Stimulated activated CD8-positive, alpha-beta memory T cell treated with anti-CD3 and anti-CD28 coated beads, Interleukin-4, amount 100 ng/mL, for 24 hours (primary cell): ENCODE results near the gene PMPCA.
"Not testable (repeated sequence)": the region's sequence is repeated elsewhere in the genome, so short reads cannot be mapped to it uniquely, and the experiment has no call there.

Source experiments
- DNase-seq: peaks from one replicate; pipeline ENCODE4 v3.0.0-alpha.2; 2020; ENCODE audit warnings: low read depth

PMPCA gene

DNA sequence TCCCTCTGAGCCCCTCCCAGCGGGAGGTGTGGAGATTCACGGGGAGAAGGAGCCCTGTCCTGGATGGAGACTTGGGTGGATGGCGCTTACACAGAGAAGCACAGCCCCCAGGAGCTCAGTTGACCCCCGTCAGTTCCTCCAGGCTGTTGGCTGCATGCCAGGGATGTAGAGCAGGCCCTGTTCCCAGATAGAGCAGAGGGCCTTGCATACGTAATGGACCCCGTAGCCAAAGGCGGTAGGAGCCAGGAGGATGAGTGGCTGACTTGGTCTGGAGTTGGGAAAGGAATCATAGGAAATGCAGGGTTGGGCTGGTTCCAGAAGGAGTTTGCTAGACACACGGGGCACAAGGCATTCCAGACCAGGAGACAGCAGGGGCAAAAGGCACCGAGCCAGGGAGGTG is 2.5 kb downstream of the PMPCA start:
- DNase-seq = no peak

DNA sequence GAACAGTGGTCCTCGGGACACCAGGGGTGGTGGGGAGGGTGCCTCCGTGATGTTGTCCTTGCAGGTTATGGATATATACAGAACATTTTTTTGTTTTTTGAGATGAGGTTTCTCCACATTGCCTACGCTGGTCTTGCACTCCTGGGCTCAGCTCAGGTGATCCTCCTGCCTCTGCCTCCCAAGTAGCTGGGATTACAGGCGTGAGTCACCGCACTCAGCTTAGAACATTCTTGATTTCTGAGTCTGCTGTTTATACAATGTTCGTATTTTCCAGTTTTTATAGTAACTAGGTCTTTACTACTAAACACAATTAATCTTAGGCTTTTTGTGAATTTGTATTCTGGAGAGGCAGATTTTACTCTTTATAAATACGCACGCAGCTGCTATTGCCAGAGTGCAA is 6.0 kb downstream of the PMPCA start:
- DNase-seq = no peak

DNA sequence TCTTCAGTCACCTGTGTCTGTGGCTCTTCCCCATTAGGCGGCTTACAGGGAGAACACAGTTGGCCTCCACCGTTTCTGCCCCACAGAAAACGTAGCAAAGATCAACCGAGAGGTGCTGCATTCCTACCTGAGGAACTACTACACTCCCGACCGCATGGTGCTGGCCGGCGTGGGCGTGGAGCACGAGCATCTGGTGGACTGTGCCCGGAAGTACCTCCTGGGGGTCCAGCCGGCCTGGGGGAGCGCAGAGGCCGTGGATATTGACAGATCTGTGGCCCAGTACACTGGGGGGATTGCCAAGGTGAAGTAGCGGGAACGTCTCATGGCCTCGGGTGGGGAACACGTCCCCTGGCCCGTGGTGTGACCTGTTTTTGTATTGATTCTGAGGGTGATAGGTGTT is 6.5 kb downstream of the PMPCA start:
- DNase-seq = no peak

DNA sequence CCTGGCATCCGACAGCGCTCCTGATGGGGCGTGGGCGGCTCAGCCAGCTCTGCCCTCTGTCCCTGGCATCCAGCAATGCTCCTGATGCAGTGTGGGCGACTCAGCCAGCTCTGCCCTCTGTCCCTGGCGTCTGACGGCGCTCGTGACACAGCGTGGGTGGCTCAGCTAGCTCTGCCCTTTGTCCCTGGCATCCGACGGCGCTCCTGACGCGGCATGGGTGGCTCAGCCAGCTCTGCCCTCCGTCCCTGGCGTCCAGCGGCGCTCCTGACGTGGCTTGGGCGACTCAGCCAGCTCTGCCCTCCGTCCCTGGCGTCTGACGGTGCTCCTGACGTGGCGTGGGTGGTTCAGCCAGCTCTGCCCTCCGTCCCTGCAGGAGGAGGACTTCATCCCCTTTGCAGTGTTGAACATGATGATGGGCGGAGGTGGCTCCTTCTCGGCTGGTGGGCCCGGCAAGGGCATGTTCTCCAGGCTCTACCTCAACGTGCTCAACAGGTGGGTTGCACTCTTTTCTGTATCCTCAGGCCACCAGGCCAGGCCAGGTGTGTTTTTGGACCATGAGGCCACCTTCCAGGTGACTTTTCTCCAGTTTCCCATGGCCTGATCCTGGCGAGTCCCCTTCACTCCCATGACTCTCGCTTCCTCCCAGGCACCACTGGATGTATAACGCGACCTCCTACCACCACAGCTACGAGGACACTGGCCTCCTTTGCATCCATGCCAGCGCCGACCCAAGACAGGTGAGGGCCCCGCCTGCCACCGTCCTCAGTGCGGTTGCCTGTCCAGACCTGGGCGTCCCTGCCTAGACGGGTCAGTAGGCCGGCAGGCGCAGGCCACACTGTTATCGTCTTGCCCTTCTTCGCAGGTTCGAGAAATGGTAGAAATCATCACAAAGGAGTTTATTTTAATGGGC is 8.0 kb downstream of the PMPCA start:
- no peak for DNase-seq

DNA sequence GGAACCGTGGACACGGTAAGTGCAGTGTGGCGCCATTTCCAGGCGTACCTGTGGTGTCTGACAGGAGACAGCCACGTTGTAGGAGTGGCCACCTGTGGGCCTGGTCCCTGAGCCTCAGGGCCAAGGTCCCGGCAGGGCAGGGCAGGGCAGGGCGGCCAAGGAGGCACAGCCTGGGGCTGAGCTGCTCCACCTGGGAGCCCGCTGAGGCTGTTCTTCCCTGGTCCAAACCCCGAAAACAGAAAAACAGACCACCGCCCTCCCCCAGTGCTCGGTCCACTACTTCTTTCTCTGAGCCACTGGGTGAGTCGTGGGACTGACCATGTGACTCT is 8.6 kb downstream of the PMPCA start:
- DNase-seq = no peak

DNA sequence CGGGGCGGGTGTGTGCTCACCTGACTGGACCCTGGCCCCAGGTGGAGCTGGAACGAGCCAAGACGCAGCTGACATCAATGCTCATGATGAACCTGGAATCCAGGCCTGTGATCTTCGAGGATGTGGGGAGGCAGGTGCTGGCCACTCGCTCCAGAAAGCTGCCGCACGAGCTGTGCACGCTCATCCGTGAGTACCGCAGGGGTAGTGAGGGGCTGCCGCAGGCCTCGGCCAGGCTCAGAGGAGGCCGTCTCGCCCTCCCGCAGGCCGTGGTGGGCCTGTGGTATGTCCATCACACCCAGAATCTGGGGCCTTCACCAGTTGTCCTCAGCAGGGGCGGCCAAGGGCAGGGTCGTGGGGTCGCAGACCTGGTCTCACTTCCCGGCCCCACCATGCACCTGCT is 11.3 kb downstream of the PMPCA start:
- DNase-seq = no peak

DNA sequence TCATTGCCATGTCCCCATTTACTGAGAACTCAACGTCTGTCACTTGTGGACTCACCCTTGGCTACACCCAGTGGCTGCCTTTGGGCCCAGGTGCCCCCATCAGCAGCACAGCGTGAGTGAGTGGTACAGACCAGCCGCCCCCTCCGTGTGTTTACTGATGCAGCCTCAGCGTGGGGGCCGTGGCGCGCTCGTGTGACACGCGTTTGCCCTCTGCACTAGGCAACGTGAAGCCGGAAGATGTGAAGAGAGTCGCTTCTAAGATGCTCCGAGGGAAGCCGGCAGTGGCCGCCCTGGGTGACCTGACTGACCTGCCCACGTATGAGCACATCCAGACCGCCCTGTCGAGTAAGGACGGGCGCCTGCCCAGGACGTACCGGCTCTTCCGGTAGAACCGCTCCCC is 12.4 kb downstream of the PMPCA start:
- DNase-seq = no peak

DNA sequence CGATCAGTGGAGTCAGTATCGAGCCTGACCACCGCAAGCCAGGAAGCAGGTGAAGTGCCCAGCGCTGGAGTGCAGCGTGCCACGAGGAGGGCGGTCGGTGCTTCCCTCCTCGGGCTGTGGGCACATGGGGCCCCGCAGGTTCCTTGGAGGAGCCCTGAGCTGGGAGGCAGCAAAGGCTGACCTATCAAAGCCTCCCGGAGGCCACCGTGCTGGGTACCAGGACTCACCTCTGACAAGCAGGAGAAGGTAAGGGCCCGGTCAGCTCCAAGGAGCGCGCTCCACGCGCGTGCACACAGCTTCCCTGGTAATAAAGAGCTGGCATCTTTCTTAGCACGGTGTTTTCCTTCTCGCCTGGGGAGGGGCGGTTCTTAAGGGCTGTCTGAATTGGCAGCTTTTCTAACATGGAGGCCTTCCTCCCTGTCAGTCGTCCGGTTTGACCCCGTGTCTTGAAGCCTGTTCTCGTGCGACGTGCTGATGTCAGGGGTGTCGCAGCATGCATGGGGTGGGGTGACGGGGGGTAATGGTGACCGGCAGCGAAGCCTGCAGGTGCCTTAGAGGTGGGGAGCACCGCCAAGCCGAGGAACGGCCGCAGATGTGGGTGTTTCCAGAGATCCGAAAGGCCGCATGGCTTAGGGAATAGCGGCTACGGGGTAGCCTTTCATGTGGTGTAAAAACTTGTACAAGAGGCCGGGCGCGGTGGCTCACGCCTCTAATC is 13.1 kb downstream of the PMPCA start:
- DNase-seq = no peak

DNA sequence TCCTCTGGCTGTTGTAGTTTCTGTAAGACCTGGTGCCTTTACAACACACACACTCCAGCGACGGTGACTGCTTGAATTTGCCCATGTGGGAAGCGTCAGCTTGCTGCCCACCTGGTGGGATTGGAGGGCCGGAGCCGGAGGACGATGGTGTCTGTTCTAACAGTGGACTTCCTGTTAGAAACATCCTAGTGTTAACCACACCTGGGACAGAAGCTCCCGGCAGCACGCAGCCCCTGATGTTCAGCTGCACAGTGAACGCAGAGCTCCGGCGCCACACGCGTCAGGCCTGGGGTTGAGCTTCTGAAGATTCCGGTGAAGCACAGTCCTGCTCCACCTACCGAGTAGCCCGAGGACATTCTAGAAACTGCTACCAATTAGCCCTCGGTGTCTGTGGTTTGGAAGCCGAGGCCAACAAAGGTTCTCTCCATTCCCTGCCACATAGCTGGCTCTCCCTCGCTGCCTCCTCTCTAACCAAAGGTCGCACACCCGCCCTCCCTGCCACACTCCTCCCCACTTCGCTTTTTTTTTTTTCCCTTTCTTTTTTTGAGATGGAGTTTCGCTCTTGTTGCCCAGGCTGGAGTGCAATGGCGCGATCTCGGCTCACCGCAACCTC is 14.4 kb downstream of the PMPCA start:
- no peak for DNase-seq

DNA sequence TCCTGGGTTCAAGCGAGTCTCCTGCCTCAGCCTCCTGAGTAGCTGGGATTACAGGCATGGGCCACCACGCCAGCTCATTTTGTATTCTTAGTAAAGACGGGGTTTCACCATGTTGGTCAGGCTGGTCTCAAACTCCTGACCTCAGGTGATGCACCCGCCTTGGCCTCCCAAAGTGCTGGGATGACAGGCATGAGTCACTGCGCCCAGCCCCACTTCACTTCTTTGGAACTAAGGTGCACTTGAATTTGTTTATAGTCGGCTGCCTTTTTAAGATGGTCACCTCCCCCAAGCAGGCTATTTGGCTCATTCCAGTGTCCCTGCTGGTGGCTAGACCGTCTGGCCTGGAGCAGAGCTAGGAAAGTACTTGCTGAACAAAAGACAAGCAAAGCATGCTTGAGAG is 14.9 kb downstream of the PMPCA start:
- not testable (repeated sequence) for DNase-seq

DNA sequence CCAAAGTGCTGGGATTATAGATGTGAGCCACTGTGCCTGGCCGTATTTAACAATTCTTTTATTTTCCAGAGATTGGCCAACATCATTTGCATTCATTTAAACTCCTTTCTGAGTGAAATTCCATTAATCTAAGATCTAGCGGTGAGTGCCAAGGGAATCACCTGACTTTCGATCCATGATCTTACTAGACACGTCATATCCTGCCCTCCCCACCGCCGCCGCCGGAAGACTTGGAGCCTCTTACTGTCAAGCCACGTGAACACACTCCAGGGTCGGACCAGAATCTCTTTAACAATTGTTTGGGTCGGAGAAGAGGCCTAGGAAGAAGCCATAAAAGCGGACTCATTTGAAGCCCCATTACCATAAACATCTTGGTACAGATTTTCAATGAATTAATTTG is 16.3 kb downstream of the PMPCA start:
- no peak for DNase-seq

DNA sequence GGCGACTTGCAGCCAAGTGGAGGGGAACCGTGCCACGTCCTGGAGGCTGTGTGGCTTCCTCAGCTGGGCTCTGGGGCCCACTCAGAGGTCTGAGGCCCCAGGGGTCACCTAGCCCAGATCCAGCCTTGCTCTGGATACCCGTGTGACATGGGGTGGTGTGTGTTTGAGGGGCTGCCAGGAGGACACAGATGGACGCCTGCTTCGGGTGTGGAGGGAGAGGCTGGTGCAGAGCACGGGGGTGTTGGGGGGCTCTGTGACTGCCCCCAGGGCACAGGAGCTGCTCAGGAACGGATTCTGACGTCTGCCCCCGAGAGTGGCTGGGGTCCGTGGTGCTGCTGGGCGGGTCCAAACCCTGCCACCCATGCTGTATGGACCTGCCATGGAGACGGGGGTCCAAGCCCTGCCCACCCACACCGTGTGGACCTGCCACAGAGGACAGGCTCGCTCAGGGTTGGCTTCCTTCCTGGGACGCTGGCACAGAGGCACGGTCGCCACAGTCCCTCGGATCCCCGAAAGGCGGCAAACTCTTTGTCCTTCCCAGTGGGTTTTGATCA is 18.7 kb downstream of the PMPCA start:
- DNase-seq = no peak

DNA sequence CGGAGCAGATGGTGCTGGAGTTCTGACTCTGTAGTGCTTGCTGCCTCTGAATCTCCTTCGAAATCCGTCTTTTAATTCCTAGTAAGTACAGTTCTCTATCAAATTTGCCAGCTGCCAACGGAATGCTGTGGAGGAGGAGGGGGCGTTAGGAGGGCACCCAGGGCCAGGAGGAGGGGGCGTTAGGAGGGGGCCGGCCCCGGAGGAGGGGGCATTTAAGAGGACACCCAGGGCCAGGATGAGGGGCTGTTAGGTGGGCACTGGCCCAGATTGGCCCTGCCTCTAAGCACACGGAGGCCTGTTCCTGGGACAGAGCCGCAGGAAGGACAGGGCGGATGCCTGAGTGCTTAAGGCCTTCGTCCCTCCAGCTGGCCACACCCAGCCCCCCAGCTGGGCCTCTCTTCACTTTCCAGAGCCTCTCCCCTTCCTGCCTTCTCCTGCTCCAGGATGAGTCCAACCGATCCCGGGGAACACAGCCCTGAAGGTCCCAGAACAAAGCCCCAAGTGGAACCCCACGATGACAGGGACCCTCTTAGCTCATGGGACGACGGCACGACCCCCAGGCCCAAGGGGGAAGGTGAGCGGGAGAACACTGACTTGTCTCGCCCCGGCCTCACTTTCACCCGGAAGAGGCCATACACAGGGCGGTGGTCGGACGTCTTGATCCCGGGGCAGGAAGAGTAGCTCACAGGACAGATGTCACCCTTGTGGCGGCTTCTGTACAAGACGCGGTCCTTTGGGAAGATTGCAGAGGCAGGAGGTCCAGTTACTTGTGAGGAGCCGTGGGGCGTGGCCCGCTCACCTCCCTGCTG is 19.4 kb downstream of the PMPCA start:
- DNase-seq = no peak

DNA sequence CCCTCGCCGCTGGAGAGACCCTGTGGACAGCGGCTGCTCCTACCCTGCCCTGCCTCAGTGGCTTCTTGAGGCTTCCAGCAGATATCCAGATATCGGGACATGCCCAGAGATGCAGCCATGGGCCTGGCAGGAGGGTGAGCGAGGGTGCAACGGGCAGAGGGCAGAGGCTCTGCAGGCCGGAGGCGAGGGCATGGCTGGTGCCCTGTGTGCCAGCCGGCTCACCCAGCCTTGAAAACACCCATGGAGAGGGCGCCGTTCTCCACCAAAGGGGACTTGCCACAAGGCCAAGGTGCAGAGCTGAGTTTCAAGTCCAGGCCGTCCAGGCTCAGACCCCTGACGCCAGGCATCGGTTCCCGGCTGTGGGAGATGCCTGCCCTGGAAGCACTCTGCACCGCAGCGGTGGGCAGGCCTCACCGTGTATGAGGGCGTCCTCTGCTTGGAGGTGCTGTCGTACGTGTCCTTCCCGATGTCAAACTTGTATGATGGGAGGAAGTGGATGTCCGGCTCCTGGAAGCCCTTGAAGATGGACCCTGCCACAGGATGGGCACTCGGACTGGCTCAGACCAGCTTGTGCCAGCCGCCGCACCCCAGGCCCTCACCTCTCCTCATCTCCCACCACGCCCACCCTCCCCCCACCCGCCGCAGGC is 20.3 kb downstream of the PMPCA start:
- no peak for DNase-seq

DNA sequence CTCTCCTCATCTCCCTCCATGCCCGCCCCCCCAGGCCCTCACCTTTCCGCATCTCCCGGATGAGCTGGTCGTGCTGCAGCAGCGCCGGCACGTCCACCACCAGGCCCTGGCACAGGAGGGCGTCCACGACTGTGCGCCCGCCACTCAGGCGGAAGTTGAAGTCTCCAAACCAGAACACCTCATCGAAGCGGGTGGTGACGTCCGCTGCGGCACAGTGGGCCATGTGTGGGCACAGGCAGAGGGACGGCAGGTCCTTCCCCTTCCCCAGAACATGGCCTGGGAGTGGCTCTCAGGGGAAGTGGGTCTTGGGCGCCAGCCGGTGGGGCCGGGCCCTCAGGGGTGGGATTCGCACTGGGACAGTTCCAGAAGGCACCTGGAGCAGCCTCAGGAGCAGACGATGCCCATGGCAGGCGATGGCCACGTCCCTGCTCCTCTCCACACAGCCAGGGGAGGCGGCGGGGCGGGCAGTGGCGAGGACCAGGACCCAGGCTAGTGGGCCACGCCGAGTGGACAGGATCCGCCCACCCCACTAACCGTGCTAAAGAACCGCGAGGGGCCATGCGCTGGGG is 21.4 kb downstream of the PMPCA start:
- DNase-seq = no peak

DNA sequence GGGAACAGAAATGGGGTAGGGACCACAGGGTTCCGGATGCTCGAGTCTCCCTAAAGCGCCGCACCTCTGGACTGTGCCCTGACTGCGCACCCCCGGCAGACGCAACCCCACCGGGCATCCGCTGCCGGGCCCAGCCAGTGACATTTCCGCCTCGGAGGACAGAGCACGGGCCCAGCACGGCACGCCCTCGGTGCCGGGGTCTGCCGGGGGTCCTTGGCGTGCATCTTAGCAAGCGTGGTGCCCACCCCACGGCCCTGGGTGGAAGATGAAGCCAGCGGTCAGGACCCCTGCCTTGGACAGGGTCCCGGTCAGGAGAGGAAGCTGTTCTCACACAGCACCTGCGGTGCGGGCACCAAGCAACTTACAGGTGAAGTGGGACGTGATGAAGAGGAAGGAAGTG is 22.1 kb downstream of the PMPCA start:
- DNase-seq = no peak

DNA sequence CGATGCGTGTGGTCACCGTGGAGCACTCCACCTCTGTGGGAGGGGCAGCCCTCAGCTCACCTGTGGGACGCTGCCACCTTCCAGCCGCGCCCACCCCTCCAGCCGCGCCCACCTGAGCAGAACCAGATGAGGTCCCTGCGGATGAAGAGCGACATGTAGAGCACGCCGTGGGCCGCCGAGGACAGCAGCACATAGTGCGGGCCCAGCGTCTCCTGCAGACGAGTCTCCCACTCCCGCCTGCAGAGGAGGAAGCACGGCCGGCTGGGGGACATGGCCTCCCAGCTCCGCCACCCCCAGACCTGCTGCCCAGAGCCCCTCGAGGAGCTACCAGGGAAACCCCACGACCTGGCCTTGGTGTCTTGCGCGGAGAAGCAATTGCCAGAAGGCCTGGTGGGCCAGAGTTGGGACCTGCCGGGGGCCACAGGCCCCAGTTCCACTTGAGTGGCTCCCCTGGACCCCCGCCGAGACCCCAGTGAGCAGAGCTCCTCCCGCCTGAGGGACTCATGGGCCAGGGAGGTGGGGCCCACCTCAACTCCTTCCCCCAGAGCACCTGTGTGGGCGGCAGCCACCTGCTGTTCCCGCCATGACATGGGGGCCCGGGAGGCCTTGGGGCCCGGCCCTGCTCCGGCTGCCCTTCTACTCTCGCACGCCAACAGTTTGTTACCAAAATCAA is 22.7 kb downstream of the PMPCA start:
- DNase-seq = no peak

DNA sequence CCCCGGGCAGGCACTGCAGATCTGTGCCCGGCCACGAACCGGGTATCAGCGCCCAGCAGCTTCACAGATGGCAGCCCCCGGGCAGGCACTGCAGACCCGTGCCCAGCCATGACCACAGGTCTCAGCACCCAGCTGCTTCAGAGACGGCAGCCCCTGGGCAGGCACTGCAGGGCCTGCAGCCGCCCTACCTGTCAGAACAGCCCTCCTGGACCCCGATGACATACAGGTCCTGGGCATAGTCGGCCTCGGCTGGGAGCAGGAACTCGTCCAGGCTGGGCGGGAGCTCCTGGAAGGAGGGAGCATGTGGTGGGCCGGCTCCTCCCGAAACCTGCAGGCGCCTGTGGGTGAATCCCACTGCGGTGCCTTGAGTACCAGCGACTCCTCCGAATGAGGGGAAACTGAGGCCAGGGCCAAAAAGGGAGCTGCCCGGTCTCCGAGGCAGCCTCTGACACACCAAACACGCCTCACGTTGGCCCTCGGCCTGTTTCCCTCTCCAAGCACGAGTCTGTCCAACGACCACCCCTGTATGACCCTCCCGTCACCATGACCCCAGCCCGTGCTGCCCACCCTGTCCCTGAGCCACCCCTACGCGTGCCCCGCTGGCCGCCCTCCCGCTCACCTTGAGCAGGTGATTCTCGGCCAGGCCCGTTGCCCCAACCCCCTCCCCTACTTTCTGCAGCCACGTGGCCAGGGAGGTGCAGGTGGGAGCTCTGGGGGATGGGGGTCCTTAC is 23.6 kb downstream of the PMPCA start:
- no peak for DNase-seq

DNA sequence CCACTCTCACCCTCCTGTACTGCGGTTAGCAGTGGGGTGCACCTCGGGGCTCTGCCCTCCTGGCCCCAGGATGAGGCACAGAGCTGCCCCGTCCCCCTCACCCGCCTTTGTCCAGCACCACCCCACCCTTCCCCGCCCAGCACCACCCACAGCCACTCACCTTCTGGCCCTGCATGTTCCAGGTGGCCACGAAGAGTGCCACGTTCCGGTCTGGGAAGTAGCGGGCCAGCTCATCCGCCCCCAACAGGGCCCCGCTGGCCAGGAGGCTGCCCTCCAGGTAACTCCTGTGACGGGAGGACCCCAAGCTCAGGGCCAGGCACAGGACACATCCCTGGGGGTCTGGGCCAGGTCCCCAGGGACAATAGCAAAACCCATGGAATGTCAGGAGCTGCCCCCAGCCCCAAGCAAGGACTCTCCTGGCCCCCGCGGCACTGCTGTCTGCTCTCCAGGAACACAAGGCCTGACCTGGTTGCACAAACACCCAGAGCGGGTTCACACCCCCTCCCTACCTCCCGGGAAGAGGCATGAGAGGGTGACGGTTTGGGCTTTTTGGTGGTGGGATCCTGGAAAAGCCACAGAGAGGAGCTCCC is 24.2 kb downstream of the PMPCA start:
- DNase-seq = no peak
